GM12873 (cell line): Measurements from ENCODE around the gene TAF3.

Source experiments
- CTCF ChIP-seq: IDR thresholded peaks from 2 replicates; pipeline ENCODE4 v1.5.1; 2012; ENCODE audit warnings: low read depth, mild to moderate bottlenecking, moderate library complexity, low read length, control low read depth; ENCODE audit not compliant: insufficient read depth; ENCODE audit errors: missing control alignments

The TAF3 gene

DNA sequence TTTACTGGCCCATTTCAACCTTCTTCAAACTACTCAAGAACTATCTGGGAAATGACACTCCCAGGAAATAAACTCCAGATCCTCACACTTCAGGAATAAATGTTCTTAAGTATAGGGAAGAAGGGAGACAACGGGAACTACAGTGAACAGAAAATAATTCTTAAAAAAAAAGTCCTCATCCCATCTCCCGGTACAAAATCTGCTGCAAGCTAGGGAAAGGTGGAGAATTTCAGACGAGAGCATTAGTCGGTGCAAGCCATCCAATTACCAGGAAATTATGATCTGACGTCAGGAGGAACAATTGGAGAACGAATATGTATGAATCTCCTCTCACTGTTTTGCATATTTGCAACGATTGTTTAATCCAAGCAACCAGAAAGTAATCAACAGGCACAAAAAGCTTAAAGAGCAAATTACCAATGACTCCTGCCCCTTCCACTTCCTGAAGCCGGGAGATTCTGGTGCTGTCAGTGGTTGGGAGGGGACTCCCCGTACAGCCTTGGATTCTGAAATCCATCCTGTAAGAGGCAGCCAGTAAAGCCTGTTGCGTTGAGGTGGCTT, 221.1 kb downstream of the TAF3 start:
- TF ChIP-seq CTCF = no peak

DNA sequence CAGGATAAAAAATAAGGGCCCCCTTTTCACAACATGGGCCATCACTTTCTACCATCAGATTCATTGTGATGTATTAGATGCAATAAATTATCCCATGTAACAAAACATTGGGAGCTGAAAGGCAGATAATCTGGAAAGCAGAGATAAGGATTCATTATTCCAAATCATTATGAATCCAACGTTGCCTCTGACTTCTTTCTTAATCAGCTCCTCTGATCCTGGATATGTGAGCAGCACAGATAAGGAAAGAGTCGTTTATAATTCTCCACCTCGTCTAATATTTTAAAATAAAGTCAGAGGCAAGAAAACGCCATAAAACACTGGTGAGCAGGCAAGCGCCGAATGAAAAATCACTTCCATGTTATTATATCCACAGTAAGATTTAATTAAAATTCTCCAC, 222.3 kb downstream of the TAF3 start:
- TF ChIP-seq CTCF = no peak

GRCh38 chr10:8041284-8041991, 223.1 kb downstream of the TAF3 start:
- no peak for TF ChIP-seq CTCF

- no peak for TF ChIP-seq CTCF
These were observed 223.9 kb downstream of the TAF3 start for GRCh38 chr10:8041992-8042720.

GRCh38 chr10:8042721-8043568, 224.6 kb downstream of the TAF3 start:
- no peak for TF ChIP-seq CTCF

- TF ChIP-seq CTCF = peak; percentile 56
These were observed 225.4 kb downstream of the TAF3 start for GRCh38 chr10:8043569-8044306.
